Endodermal cell (in vitro differentiated cells): ENCODE data around the gene NPAS3. TPM values are rescaled to one million over a fixed set of nuclear protein-coding genes. Genes with fewer than 3 reads are reported as not detected.

Experiments
- DNase-seq: peaks from one replicate; pipeline ENCODE4 v3.0.0-alpha.2; 2017
- H3K27ac ChIP-seq: 2 replicates; pipeline ENCODE4 v1.5.1; 2013; ENCODE audit warnings: mild to moderate bottlenecking, low read depth, low read length, moderate library complexity
- H3K27me3 ChIP-seq: 2 replicates; pipeline ENCODE4 v1.6.1; 2013; ENCODE audit warnings: mild to moderate bottlenecking, low read length, moderate library complexity; ENCODE audit not compliant: insufficient read depth, control insufficient read depth, poor library complexity, severe bottlenecking
- H3K36me3 ChIP-seq: 2 replicates; pipeline ENCODE4 v1.7.0; 2013; ENCODE audit warnings: mild to moderate bottlenecking, low read length, moderate library complexity; ENCODE audit not compliant: control insufficient read depth, insufficient read depth
- H3K4me1 ChIP-seq: one replicate; pipeline ENCODE4 v1.7.0; 2013; ENCODE audit warnings: low read length; ENCODE audit not compliant: control insufficient read depth, insufficient read depth
- H3K4me3 ChIP-seq: 2 replicates; pipeline ENCODE4 v1.5.1; 2013; ENCODE audit warnings: mild to moderate bottlenecking, low read length, moderate library complexity
- H3K9ac ChIP-seq: 2 replicates; pipeline ENCODE4 v1.6.1; 2013; ENCODE audit warnings: mild to moderate bottlenecking, low read length, moderate library complexity; ENCODE audit not compliant: poor library complexity, severe bottlenecking; ENCODE audit errors: extremely low read depth
- H3K9me3 ChIP-seq: 2 replicates; pipeline ENCODE4 v1.6.1; 2013; ENCODE audit warnings: mild to moderate bottlenecking, low read length, moderate library complexity; ENCODE audit not compliant: control insufficient read depth
- H3K27ac Mint-ChIP-seq: 2 replicates; pipeline ENCODE4 v1.8.0; 2020; ENCODE audit warnings: mixed read lengths
- H3K27me3 Mint-ChIP-seq: 2 replicates; pipeline ENCODE4 v1.8.0; 2021; ENCODE audit warnings: mild to moderate bottlenecking, mixed read lengths; ENCODE audit not compliant: insufficient read depth
- H3K36me3 Mint-ChIP-seq: 2 replicates; pipeline ENCODE4 v1.8.0; 2020; ENCODE audit warnings: low read depth, mixed read lengths
- H3K4me1 Mint-ChIP-seq: 2 replicates; pipeline ENCODE4 v1.8.0; 2020; ENCODE audit warnings: mixed read lengths
- H3K4me3 Mint-ChIP-seq: 2 replicates; pipeline ENCODE4 v1.8.0; 2020; ENCODE audit warnings: mild to moderate bottlenecking, moderate library complexity, mixed read lengths
- H3K9me3 Mint-ChIP-seq: 2 replicates; pipeline ENCODE4 v1.8.0; 2020; ENCODE audit warnings: mild to moderate bottlenecking, mixed read lengths
- CTCF ChIP-seq: fragments of 200-600 bp; sonication (generic); conservative IDR thresholded peaks from 2 replicates; pipeline ENCODE4 v1.5.0; 2021; ENCODE audit warnings: antibody characterized with exemption, mild to moderate bottlenecking
- WGBS, 2 experiments: methylation state at CpG; one replicate each; pipeline versions ENCODE4 v1.1.5 to v1.1.7; 2013; ENCODE audit warnings: missing lambda C conversion rate in 2 of 2, mixed read lengths in 1 of 2; ENCODE audit not compliant: insufficient coverage in 1 of 2, insufficient read length in 1 of 2; 5-methylcytosine and 5-hydroxymethylcytosine counted together
- total RNA-seq, 2 donors: library from RNA; stranded (reverse); fragmentation: NEBNext Ultra II Directional in 1 of 2; extraction: Animal tissue kit (Norgen Biotek cat#: 25700) in 1 of 2; gene quantifications; 2 replicates in 1 of 2; 3 replicates in 1 of 2; pipeline ENCODE4 v1.2.1, GENCODE V29; 2021

Gene NPAS3
- total RNA-seq, 2 donors from 2014 or later = 1.4 to 1.6 TPM

GRCh38 chr14:33755358-33755757, 816.7 kb downstream of the NPAS3 start:
- 88 to 100% methylated on average over 3 to 5 of the region's 5 CpGs for WGBS, 2 experiments
- Mint-ChIP-seq H3K36me3 (no peaks in the 10 kb centered on the region), H3K27me3 (no peaks in the 10 kb centered on the region), H3K9me3 (no peaks in the 10 kb centered on the region), H3K27ac (no peak overlapping the region), H3K4me3 (no peak overlapping the region), H3K4me1 (peaks cover 5% of the 10 kb centered on the region)
- Histone ChIP-seq H3K27ac (no peak overlapping the region), H3K36me3 (no peaks in the 10 kb centered on the region), H3K9ac (no peak overlapping the region), H3K27me3 (no peaks in the 10 kb centered on the region), H3K9me3 (no peaks in the 10 kb centered on the region), H3K4me1 (no peaks in the 10 kb centered on the region), H3K4me3 (no peak overlapping the region)
- no peak for DNase-seq
- no peak for TF ChIP-seq CTCF

- H3K4me1 ChIP-seq = no peaks in the 10 kb centered on the region
- Mint-ChIP-seq H3K36me3 (no peaks in the 10 kb centered on the region), H3K4me3 (no peak overlapping the region), H3K4me1 (peaks cover 5% of the 10 kb centered on the region), H3K9me3 (no peaks in the 10 kb centered on the region), H3K27ac (no peak overlapping the region), H3K27me3 (no peaks in the 10 kb centered on the region)
- no peaks in the 10 kb centered on the region for H3K9me3 ChIP-seq
- H3K9ac ChIP-seq = no peak overlapping the region
- no peaks in the 10 kb centered on the region for H3K36me3 ChIP-seq
- WGBS, 2 experiments = 86 to 100% methylated on average over 1 of the region's 1 CpG
- no peaks in the 10 kb centered on the region for H3K27me3 ChIP-seq
- TF ChIP-seq CTCF = no peak
- no peak overlapping the region for H3K27ac ChIP-seq
- no peak for DNase-seq
- H3K4me3 ChIP-seq = no peak overlapping the region
These were observed 818.2 kb downstream of the NPAS3 start for GRCh38 chr14:33756833-33757232.

- Mint-ChIP-seq H3K4me3 (no peak overlapping the region), H3K27me3 (no peaks in the 10 kb centered on the region), H3K4me1 (peaks cover 15% of the 10 kb centered on the region), H3K27ac (no peak overlapping the region), H3K36me3 (no peaks in the 10 kb centered on the region), H3K9me3 (no peaks in the 10 kb centered on the region)
- peaks cover 7% of the 10 kb centered on the region for H3K4me1 ChIP-seq
- H3K9me3 ChIP-seq = no peaks in the 10 kb centered on the region
- H3K36me3 ChIP-seq = no peaks in the 10 kb centered on the region
- DNase-seq = no peak
- no peaks in the 10 kb centered on the region for H3K27me3 ChIP-seq
- H3K9ac ChIP-seq = no peak overlapping the region
- H3K27ac ChIP-seq = no peak overlapping the region
- no peak overlapping the region for H3K4me3 ChIP-seq
- no peak for TF ChIP-seq CTCF
These were observed 819.9 kb downstream of the NPAS3 start for GRCh38 chr14:33758547-33758946.
